T-helper 1 cell treated with Interleukin-12 subunit alpha and Interleukin-12 subunit beta and Interleukin-4 antibody, amounts not matched to agents 30 μg/mL and 1 μg/mL, for 36 hours (primary cell): ENCODE data around the gene SLC44A4.
"Not testable (repeated sequence)": the region's sequence is repeated elsewhere in the genome, so short reads cannot be mapped to it uniquely, and the experiment has no call there.

Experiments used
- H3K27ac Mint-ChIP-seq: one replicate; pipeline ENCODE4 v1.8.0; 2021; ENCODE audit warnings: mild to moderate bottlenecking, mixed read lengths
- H3K27me3 Mint-ChIP-seq: one replicate; pipeline ENCODE4 v1.8.0; 2021; ENCODE audit warnings: low read depth, mixed read lengths
- H3K36me3 Mint-ChIP-seq: one replicate; pipeline ENCODE4 v1.8.0; 2021; ENCODE audit warnings: low read depth, mixed read lengths
- H3K4me1 Mint-ChIP-seq: one replicate; pipeline ENCODE4 v1.8.0; 2021; ENCODE audit warnings: low read depth, mixed read lengths
- H3K4me3 Mint-ChIP-seq: one replicate; pipeline ENCODE4 v1.8.0; 2021; ENCODE audit warnings: mild to moderate bottlenecking, moderate library complexity, mixed read lengths
- H3K9me3 Mint-ChIP-seq: one replicate; pipeline ENCODE4 v1.8.0; 2021; ENCODE audit warnings: mixed read lengths

SLC44A4 gene

GRCh38 chr6:31877651-31878161, 1.1 kb downstream of the SLC44A4 start:
- H3K4me3 Mint-ChIP-seq: no peak overlapping the region
- H3K9me3 Mint-ChIP-seq: no peaks in the 10 kb centered on the region
- H3K4me1 Mint-ChIP-seq: peaks cover 2% of the 10 kb centered on the region
- peaks cover 21% of the 10 kb centered on the region for H3K36me3 Mint-ChIP-seq
- no peak overlapping the region for H3K27ac Mint-ChIP-seq
- H3K27me3 Mint-ChIP-seq: no peaks in the 10 kb centered on the region

- H3K27ac Mint-ChIP-seq: no peak overlapping the region
- no peaks in the 10 kb centered on the region for H3K9me3 Mint-ChIP-seq
- H3K36me3 Mint-ChIP-seq: peaks cover 18% of the 10 kb centered on the region
- no peaks in the 10 kb centered on the region for H3K27me3 Mint-ChIP-seq
- peaks cover 2% of the 10 kb centered on the region for H3K4me1 Mint-ChIP-seq
- no peak overlapping the region for H3K4me3 Mint-ChIP-seq
Measured at GRCh38 chr6:31877125-31877650, 1.6 kb downstream of the SLC44A4 start.

DNA sequence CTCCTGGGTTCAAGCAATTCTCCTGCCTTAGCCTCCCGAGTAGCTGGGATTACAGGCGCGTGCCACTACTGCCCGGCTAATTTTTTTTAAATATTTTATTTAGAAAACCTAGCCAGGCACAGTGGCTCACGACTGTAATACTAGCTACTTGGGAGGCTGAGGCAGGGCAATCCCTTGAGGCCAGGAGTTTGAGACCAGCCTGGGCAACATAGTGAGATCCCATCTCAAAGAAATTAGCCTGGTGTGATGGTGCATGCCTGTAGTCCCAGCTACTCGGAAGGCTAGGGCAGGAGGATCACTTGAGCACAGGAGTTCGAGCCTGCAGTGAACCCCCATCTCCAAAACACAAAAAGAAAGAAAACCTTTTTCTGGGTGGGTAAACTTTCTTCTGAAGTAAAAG, 2.4 kb downstream of the SLC44A4 start:
- Mint-ChIP-seq H3K9me3 (no peaks in the 10 kb centered on the region), H3K4me1 (peaks cover 2% of the 10 kb centered on the region), H3K36me3 (peaks cover 13% of the 10 kb centered on the region), H3K27ac (no peak overlapping the region), H3K27me3 (no peaks in the 10 kb centered on the region), H3K4me3 (no peak overlapping the region)

- Mint-ChIP-seq H3K27me3 (no peaks in the 10 kb centered on the region), H3K9me3 (no peaks in the 10 kb centered on the region), H3K4me1 (peaks cover 2% of the 10 kb centered on the region), H3K27ac (no peak overlapping the region), H3K36me3 (peaks cover 8% of the 10 kb centered on the region), H3K4me3 (no peak overlapping the region)
Measured at GRCh38 chr6:31875877-31876276, 2.9 kb downstream of the SLC44A4 start.

- Mint-ChIP-seq H3K4me1 (peaks cover 2% of the 10 kb centered on the region), H3K27ac (no peak overlapping the region), H3K36me3 (peaks cover 4% of the 10 kb centered on the region), H3K27me3 (peaks cover 3% of the 10 kb centered on the region), H3K9me3 (no peaks in the 10 kb centered on the region), H3K4me3 (no peak overlapping the region)
Measured at GRCh38 chr6:31874836-31875572, 3.8 kb downstream of the SLC44A4 start.

GRCh38 chr6:31874084-31874670, 4.6 kb downstream of the SLC44A4 start:
- Mint-ChIP-seq H3K27me3 (peaks cover 3% of the 10 kb centered on the region), H3K36me3 (no peaks in the 10 kb centered on the region), H3K9me3 (no peaks in the 10 kb centered on the region), H3K27ac (no peak overlapping the region), H3K4me3 (no peak overlapping the region), H3K4me1 (peaks cover 2% of the 10 kb centered on the region)

GRCh38 chr6:31871046-31871659, 7.6 kb downstream of the SLC44A4 start:
- H3K9me3 Mint-ChIP-seq: no peaks in the 10 kb centered on the region
- H3K27me3 Mint-ChIP-seq: peaks cover 3% of the 10 kb centered on the region
- no peak overlapping the region for H3K27ac Mint-ChIP-seq
- peaks cover 2% of the 10 kb centered on the region for H3K4me1 Mint-ChIP-seq
- no peaks in the 10 kb centered on the region for H3K36me3 Mint-ChIP-seq
- no peak overlapping the region for H3K4me3 Mint-ChIP-seq

DNA sequence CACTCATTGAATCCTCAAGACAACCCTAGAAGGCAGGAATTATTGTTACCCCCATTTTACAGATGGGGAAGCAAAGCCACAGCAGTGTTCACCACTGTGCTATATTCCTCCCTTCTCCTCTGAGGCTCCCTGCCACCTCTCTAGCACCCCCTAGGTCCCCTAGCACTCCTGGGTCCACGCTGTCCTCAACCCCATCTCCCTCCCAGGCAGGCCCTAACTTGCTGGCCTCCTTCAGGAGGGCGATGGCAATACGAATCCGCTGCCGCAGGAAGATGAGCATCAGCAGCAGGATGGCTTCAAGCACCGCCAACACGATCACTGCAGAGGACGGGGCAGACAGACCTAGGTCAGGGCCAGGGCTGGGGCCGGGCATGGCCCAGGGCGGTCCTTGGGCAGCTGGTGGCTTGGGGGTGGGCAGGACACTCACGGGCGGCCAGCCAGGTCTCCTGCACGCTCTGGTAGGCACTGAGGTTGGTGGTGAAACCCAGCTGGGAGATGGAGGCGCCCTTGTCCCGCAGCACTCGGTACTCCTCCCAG, 8.3 kb downstream of the SLC44A4 start:
- Mint-ChIP-seq H3K4me1 (no peaks in the 10 kb centered on the region), H3K36me3 (no peaks in the 10 kb centered on the region), H3K27me3 (peaks cover 3% of the 10 kb centered on the region), H3K4me3 (no peak overlapping the region), H3K9me3 (no peaks in the 10 kb centered on the region), H3K27ac (no peak overlapping the region)

DNA sequence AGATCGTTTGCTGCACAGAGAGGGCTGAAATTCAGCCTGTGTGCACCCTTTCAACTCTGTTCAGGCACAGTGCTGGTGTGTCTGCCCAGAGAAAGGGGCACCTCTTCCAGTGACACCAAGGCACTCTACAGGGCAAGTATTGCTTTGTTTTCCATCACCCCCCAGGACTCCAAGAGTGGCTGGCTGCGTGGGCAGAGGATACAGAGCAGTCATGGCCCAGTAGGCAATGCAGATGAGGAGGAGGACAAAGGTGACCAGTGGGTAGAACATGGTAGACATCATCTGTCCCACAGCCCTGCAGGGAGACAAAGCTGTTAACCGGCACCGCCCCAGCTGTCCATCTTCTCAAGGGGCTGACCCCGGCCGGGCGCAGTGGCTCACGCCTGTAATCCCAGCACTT, 9.5 kb downstream of the SLC44A4 start:
- H3K4me3 Mint-ChIP-seq: no peak overlapping the region
- H3K36me3 Mint-ChIP-seq: no peaks in the 10 kb centered on the region
- peaks cover 3% of the 10 kb centered on the region for H3K27me3 Mint-ChIP-seq
- H3K9me3 Mint-ChIP-seq: no peaks in the 10 kb centered on the region
- H3K4me1 Mint-ChIP-seq: peaks cover 2% of the 10 kb centered on the region
- no peak overlapping the region for H3K27ac Mint-ChIP-seq

DNA sequence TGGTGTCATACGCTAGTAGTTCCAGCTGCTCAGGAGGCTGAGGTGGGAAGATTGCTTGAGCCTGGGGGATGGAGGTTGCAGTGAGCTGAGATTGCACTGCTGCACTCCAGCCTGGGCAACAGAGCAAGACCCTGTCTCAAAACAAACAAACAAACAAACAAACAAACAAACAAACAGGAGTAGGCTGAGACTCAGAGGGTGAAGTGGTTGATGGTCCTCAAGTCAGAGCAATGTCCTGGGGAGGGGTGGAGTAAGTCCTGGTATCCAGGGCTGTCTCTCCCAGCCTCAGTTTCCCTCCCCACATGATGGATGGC, 10.2 kb downstream of the SLC44A4 start:
- H3K4me3 Mint-ChIP-seq, H3K4me1 Mint-ChIP-seq, H3K27ac Mint-ChIP-seq, H3K9me3 Mint-ChIP-seq, H3K36me3 Mint-ChIP-seq, H3K27me3 Mint-ChIP-seq: not testable (repeated sequence)

- H3K27me3 Mint-ChIP-seq: peaks cover 2% of the 10 kb centered on the region
Measured at GRCh38 chr6:31865205-31866118, 13.3 kb downstream of the SLC44A4 start.

GRCh38 chr6:31864818-31865204, 14.0 kb downstream of the SLC44A4 start:
- Mint-ChIP-seq H3K9me3 (no peaks in the 10 kb centered on the region), H3K4me3 (no peak overlapping the region), H3K4me1 (peaks cover 20% of the 10 kb centered on the region), H3K27ac (no peak overlapping the region), H3K36me3 (peaks cover 7% of the 10 kb centered on the region), H3K27me3 (no peaks in the 10 kb centered on the region)

More at GRCh38 chr6:31865205-31866118, 13.3 kb downstream of the SLC44A4 start:
- Mint-ChIP-seq H3K4me1 (peaks cover 20% of the 10 kb centered on the region), H3K9me3 (no peaks in the 10 kb centered on the region), H3K36me3 (peaks cover 4% of the 10 kb centered on the region), H3K27ac (no peak overlapping the region), H3K4me3 (no peak overlapping the region)

DNA sequence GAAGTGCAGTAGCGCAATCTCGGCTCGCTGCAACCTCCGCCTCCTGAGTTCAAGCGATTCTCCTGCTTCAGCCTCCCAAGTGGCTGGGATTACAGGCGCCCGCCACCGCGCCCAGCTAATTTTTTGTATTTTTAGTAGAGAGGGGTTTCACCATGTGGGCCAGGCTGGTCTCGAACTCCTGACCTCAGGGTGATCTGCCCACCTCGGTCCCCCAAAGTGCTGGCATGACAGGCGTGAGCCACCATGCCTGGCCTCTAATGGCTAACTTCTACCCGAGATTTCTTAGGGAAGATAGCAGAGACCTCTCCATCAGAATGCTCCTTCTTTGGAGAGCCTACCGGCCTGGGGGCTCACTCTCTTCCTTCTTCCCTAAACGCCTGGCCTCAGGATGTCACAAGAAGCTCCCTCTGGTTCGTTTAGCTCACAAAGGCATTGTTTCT, 14.7 kb downstream of the SLC44A4 start:
- H3K9me3 Mint-ChIP-seq, H3K27me3 Mint-ChIP-seq: not testable (repeated sequence)
- H3K36me3 Mint-ChIP-seq: peaks cover 12% of the 10 kb centered on the region
- peaks cover 20% of the 10 kb centered on the region for H3K4me1 Mint-ChIP-seq
- H3K27ac Mint-ChIP-seq: peak overlapping the region; percentile 91
- peak overlapping the region; percentile 98 for H3K4me3 Mint-ChIP-seq
